H1 (cell line): ENCODE results near the gene PI16. TPM values are rescaled to one million over a fixed set of nuclear protein-coding genes. Genes with fewer than 3 reads are reported as not detected.

Experiments used
- CTCF ChIA-PET: fragments of 300-600 bp; sonication (Branson Sonifier 250); formaldehyde crosslinking; loops from one replicate; lab custom pipeline; 2021; ENCODE audit not compliant: partially characterized antibody; lab: Charles Lee
- POLR2A ChIA-PET: fragments of 300-600 bp; sonication (Branson Sonifier 250); formaldehyde crosslinking; loops from one replicate; lab custom pipeline; 2021; ENCODE audit warnings: inconsistent platforms; ENCODE audit not compliant: partially characterized antibody; lab: Charles Lee
- DNase-seq, 2 experiments: peaks; one replicate each; pipeline versions ENCODE4 v3.0.0 to v3.0.0-alpha.2; 2010 to 2022; ENCODE audit warnings: low spot score in 2 of 2, low read depth in 1 of 2, mixed read lengths in 1 of 2
- FAIRE-seq: peaks from 2 replicates; lab custom pipeline; 2011; peaks lifted over from hg19 to GRCh38; lab: Jason Lieb, UNC
- H2AFZ ChIP-seq: 2 replicates; pipeline ENCODE4 v1.8.1; 2012; ENCODE audit warnings: low read length, inconsistent platforms
- H2AK5ac ChIP-seq: 2 replicates; pipeline ENCODE4 v1.6.1; 2013; ENCODE audit warnings: low read depth, low read length
- H2BK120ac ChIP-seq: replicated peaks from 2 replicates; pipeline ENCODE3; 2013; ENCODE audit warnings: low read depth, low read length, inconsistent platforms
- H2BK12ac ChIP-seq: 2 replicates; pipeline ENCODE4 v1.6.1; 2013; ENCODE audit warnings: low read depth, low read length
- H2BK15ac ChIP-seq: 2 replicates; pipeline ENCODE4 v1.6.1; 2013; ENCODE audit warnings: low read length
- H2BK20ac ChIP-seq: 2 replicates; pipeline ENCODE4 v1.6.1; 2013; ENCODE audit warnings: low read length
- H2BK5ac ChIP-seq: 2 replicates; pipeline ENCODE4 v1.6.1; 2013; ENCODE audit warnings: low read depth, low read length
- H3K14ac ChIP-seq: 2 replicates; pipeline ENCODE4 v1.6.1; 2013; ENCODE audit warnings: inconsistent platforms; ENCODE audit not compliant: insufficient read length
- H3K18ac ChIP-seq: 2 replicates; pipeline ENCODE4 v1.6.1; 2013; ENCODE audit warnings: low read length; ENCODE audit errors: extremely low read depth
- H3K23ac ChIP-seq: 2 replicates; pipeline ENCODE4 v1.6.1; 2013; ENCODE audit warnings: inconsistent platforms; ENCODE audit not compliant: insufficient read length
- H3K23me2 ChIP-seq: 2 replicates; pipeline ENCODE4 v1.6.1; 2013; ENCODE audit warnings: low read depth, low read length
- H3K27ac ChIP-seq: 2 replicates; pipeline ENCODE4 v1.6.1; 2011; ENCODE audit warnings: low read depth, low read length, inconsistent platforms
- H3K27me3 ChIP-seq, 4 experiments: replicated peaks in 1 of 4; 1 replicate in 1 of 4; 2 replicates in 3 of 4; pipeline versions ENCODE4 v1.6.1 to v1.8.1; 2011 to 2013; ENCODE audit warnings: low read length in 3 of 4, mild to moderate bottlenecking in 3 of 4, inconsistent platforms in 2 of 4, mixed read lengths in 2 of 4, moderate library complexity in 1 of 4; ENCODE audit not compliant: control insufficient read depth in 3 of 4, insufficient read depth in 3 of 4; ENCODE audit errors: extremely low read depth in 1 of 4
- H3K36me3 ChIP-seq, 4 experiments: 2 replicates each; pipeline versions ENCODE4 v1.6.1 to v1.8.1; 2011 to 2013; ENCODE audit warnings: mild to moderate bottlenecking in 4 of 4, low read length in 3 of 4, moderate library complexity in 2 of 4, control low read depth in 1 of 4, inconsistent platforms in 1 of 4; ENCODE audit not compliant: insufficient read depth in 4 of 4, control insufficient read depth in 2 of 4
- H3K4ac ChIP-seq: replicated peaks from 2 replicates; pipeline ENCODE3; 2013; ENCODE audit warnings: low read length, low read depth, mixed read lengths, inconsistent platforms; ENCODE audit not compliant: insufficient read length
- H3K4me1 ChIP-seq, 4 experiments: replicated peaks in 1 of 4; 1 replicate in 1 of 4; 2 replicates in 3 of 4; pipeline versions ENCODE4 v1.6.1 to v1.8.1; 2011 to 2013; ENCODE audit warnings: low read length in 3 of 4, inconsistent platforms in 2 of 4, mixed read lengths in 1 of 4; ENCODE audit not compliant: insufficient read depth in 4 of 4, control insufficient read depth in 3 of 4
- H3K4me2 ChIP-seq, 2 experiments: 2 replicates each; pipeline versions ENCODE4 v1.6.1 to v1.8.1; 2011 to 2013; ENCODE audit warnings: low read depth in 2 of 2, low read length in 2 of 2, control low read depth in 1 of 2, inconsistent platforms in 1 of 2, mild to moderate bottlenecking in 1 of 2; ENCODE audit not compliant: insufficient read depth in 1 of 2
- H3K4me3 ChIP-seq, 4 experiments: fragments of 200-600, 300-600 bp in 1 of 4; sonication (generic), shearing (Covaris generic), sonication (Bioruptor Twin) in 1 of 4; 2 replicates each; pipeline versions ENCODE4 v1.5.1 to v1.8.1; 2011 to 2016; ENCODE audit warnings: low read length in 4 of 4, low read depth in 3 of 4, control low read depth in 2 of 4, inconsistent platforms in 2 of 4, mild to moderate bottlenecking in 2 of 4, mixed read lengths in 1 of 4, moderate library complexity in 1 of 4; ENCODE audit not compliant: insufficient read depth in 2 of 4; ENCODE audit errors: extremely low read depth in 1 of 4
- H3K56ac ChIP-seq: replicated peaks from 2 replicates; pipeline ENCODE3; 2013; ENCODE audit warnings: low read depth, mild to moderate bottlenecking, mixed read lengths, low read length, inconsistent platforms; ENCODE audit not compliant: insufficient read length
- H3K79me1 ChIP-seq: 2 replicates; pipeline ENCODE4 v1.6.1; 2013; ENCODE audit warnings: low read depth, low read length, control low read depth
- H3K79me2 ChIP-seq, 2 experiments: 2 replicates each; pipeline versions ENCODE4 v1.6.1 to v1.8.1; 2012 to 2013; ENCODE audit warnings: low read length in 2 of 2, mild to moderate bottlenecking in 2 of 2, inconsistent platforms in 1 of 2; ENCODE audit not compliant: insufficient read depth in 2 of 2, control insufficient read depth in 1 of 2
- H3K9ac ChIP-seq, 4 experiments: replicated peaks in 1 of 4; 1 replicate in 1 of 4; 2 replicates in 3 of 4; pipeline versions ENCODE4 v1.6.1 to v1.8.1; 2011 to 2013; ENCODE audit warnings: low read depth in 3 of 4, low read length in 3 of 4, control low read depth in 2 of 4, mild to moderate bottlenecking in 2 of 4, moderate library complexity in 2 of 4, inconsistent platforms in 1 of 4; ENCODE audit errors: extremely low read depth in 1 of 4
- H3K9me3 ChIP-seq, 2 experiments: 2 replicates each; pipeline versions ENCODE4 v1.6.1 to v1.8.1; 2012 to 2013; ENCODE audit warnings: mild to moderate bottlenecking in 2 of 2, moderate library complexity in 2 of 2, control low read depth in 1 of 2, inconsistent platforms in 1 of 2, low read depth in 1 of 2, low read length in 1 of 2, mixed read lengths in 1 of 2; ENCODE audit not compliant: insufficient read depth in 2 of 2
- H4K20me1 ChIP-seq, 2 experiments: replicated peaks in 1 of 2; 2 replicates each; pipeline versions ENCODE3 to v1.8.1; 2011 to 2013; ENCODE audit warnings: inconsistent platforms in 2 of 2, low read length in 2 of 2, mild to moderate bottlenecking in 1 of 2; ENCODE audit not compliant: insufficient read depth in 2 of 2, control insufficient read depth in 1 of 2
- H4K5ac ChIP-seq: 2 replicates; pipeline ENCODE4 v1.6.1; 2013; ENCODE audit warnings: low read length, low read depth, mixed read lengths, inconsistent platforms; ENCODE audit not compliant: insufficient read length
- H4K8ac ChIP-seq: 2 replicates; pipeline ENCODE4 v1.8.0; 2013; ENCODE audit warnings: mild to moderate bottlenecking, moderate library complexity, low read length, inconsistent platforms; ENCODE audit not compliant: insufficient read depth; ENCODE audit errors: extremely low read depth
- H4K91ac ChIP-seq: replicated peaks from 2 replicates; pipeline ENCODE3; 2013; ENCODE audit warnings: low read length, mixed read lengths, inconsistent platforms; ENCODE audit not compliant: insufficient read length
- ASH2L ChIP-seq: fragments of 200-600, 300-600 bp; sonication (generic); IDR thresholded peaks from one replicate; pipeline ENCODE4 v1.7.1; 2017; ENCODE audit warnings: low read length
- ATF2 ChIP-seq: IDR thresholded peaks from 2 replicates; pipeline ENCODE4 v1.6.1; 2012; ENCODE audit warnings: low read length, inconsistent platforms
- CTBP2 ChIP-seq: IDR thresholded peaks from 2 replicates; pipeline ENCODE4 v1.7.0; 2011; ENCODE audit warnings: borderline replicate concordance, mild to moderate bottlenecking, moderate library complexity, mixed read lengths, low read length; ENCODE audit not compliant: insufficient read depth, insufficient read length
- HDAC2 ChIP-seq, 2 experiments: fragments of 300-600 bp in 1 of 2; sonication (generic) in 1 of 2; IDR thresholded peaks; 2 replicates each; pipeline ENCODE4 v1.6.1; 2011 to 2012; ENCODE audit warnings: low read depth in 2 of 2, low read length in 2 of 2, mild to moderate bottlenecking in 2 of 2, moderate library complexity in 2 of 2, borderline replicate concordance in 1 of 2, inconsistent platforms in 1 of 2
- RFX5 ChIP-seq: IDR thresholded peaks from 2 replicates; pipeline ENCODE4 v1.6.1; 2011; ENCODE audit warnings: low read depth, low read length, improper control_type of control experiment, borderline replicate concordance
- SP2 ChIP-seq: IDR thresholded peaks from 2 replicates; pipeline ENCODE4 v1.6.1; 2012; ENCODE audit warnings: mild to moderate bottlenecking, low read length, inconsistent platforms
- TCF12 ChIP-seq: IDR thresholded peaks from 2 replicates; pipeline ENCODE4 v1.6.1; 2011; ENCODE audit warnings: low read depth, mild to moderate bottlenecking, low read length
- WGBS, 2 experiments: shearing (Covaris generic) in 1 of 2; methylation state at CpG; one replicate each; pipeline versions ENCODE4 v1.1.6 to v1.1.7; 2013 to 2015; ENCODE audit warnings: low lambda C conversion rate in 2 of 2, mixed read lengths in 2 of 2, inconsistent platforms in 1 of 2, low coverage in 1 of 2, missing lambda C conversion rate in 1 of 2; ENCODE audit not compliant: insufficient replicate concordance in 2 of 2, insufficient coverage in 1 of 2, insufficient read length in 1 of 2; ENCODE audit errors: extremely low coverage in 1 of 2, missing lambda C conversion rate in 1 of 2; 5-methylcytosine and 5-hydroxymethylcytosine counted together
- polyA plus RNA-seq, 7 experiments: library from polyadenylated mRNA; depleted of rRNA in 3 of 7; stranded (reverse) in 5 of 7; unstranded in 2 of 7; fragments of >200 nt in 5 of 7; fragments of 200-250 nt in 2 of 7; gene quantifications; 1 replicate in 5 of 7; 2 replicates in 1 of 7; 4 replicates in 1 of 7; pipeline versions ENCODE4 v1.2.1 to v1.2.3, GENCODE V29; 2011 to 2013; ENCODE audit warnings: missing spikeins in 2 of 7, mixed read lengths in 2 of 7
- total RNA-seq: library from RNA; stranded (reverse); fragmentation: NEBNext Ultra II Directional; extraction: Animal tissue kit (Norgen Biotek cat#: 25700); gene quantifications from 2 replicates; pipeline ENCODE4 v1.2.1, GENCODE V29; 2021

PI16 gene
- total and polyA plus RNA-seq, 2 of the 8 experiments (the other 6 are each of a cell fraction or from before 2014, with no cell fraction given), result 0.05 TPM; not detected in 1

- Histone ChIP-seq H4K20me1 (no peaks in the 10 kb centered on the region), H3K79me1 (no peaks in the 10 kb centered on the region), H4K5ac (no peak overlapping the region), H3K79me2 (no peaks in the 10 kb centered on the region), H3K4me2 (no peak overlapping the region), H3K23ac (no peak overlapping the region), H2AK5ac (no peak overlapping the region), H2BK5ac (no peak overlapping the region), H2BK15ac (no peak overlapping the region), H4K91ac (no peak overlapping the region), H3K14ac (no peak overlapping the region), H2BK20ac (no peak overlapping the region), H3K4ac (no peak overlapping the region), H3K56ac (no peak overlapping the region), H3K9ac (no peak overlapping the region), H3K9me3 (no peaks in the 10 kb centered on the region), H3K4me3 (no peak overlapping the region), H3K18ac (no peak overlapping the region), H3K27me3 (no peaks in the 10 kb centered on the region), H3K23me2 (no peaks in the 10 kb centered on the region), H2AFZ (no peak overlapping the region), H4K8ac (no peak overlapping the region; the same call in 1 of the 2 replicates), H2BK120ac (no peak overlapping the region), H3K4me1 (no peaks in the 10 kb centered on the region; a peak in 1 of 7 replicates), H3K36me3 (no peaks in the 10 kb centered on the region), H3K27ac (no peak overlapping the region), H2BK12ac (no peak overlapping the region)
- DNase-seq, result no peak
- ChIA-PET CTCF (interaction anchor here (0.9 to 5.4 kb wide), 12 partner anchors 20 to 358 kb away, joined by 3 to 41 read pairs (median 5); no protein-coding TSS in a partner anchor), POLR2A (interaction anchor here (1.2 to 1.7 kb wide), 3 partner anchors 9 to 13 kb away, joined by 3 to 5 read pairs (median 5); no protein-coding TSS in a partner anchor)
- no peak for FAIRE-seq
- 83% methylated on average over 9 of the region's 9 CpGs; no CpG with 5 or more reads in 1 of the 2 experiments for WGBS, 2 experiments
- no peak for TF ChIP-seq ASH2L
- no peak for TF ChIP-seq SP2
- TF ChIP-seq TCF12, result no peak
- TF ChIP-seq CTBP2, result no peak
- TF ChIP-seq HDAC2 (IDR thresholded peaks at IDR 0.05; ENCODE audit: borderline replicate concordance in 1 of 2, low read depth in 2 of 2, low read length in 2 of 2), result no peak
- TF ChIP-seq RFX5, result no peak
- no peak for TF ChIP-seq ATF2
Observed at GRCh38 chr6:36955671-36956445, 1.3 kb downstream of the PI16 start.
